KBM-7 (cell line): ENCODE measurements around the gene CAMTA1.
A peak's percentile ranks its signal among the peaks of the same experiment; 100 is the strongest.

Experiments used
- DNase-seq: peaks from one replicate; pipeline ENCODE4 v3.0.0-alpha.2; 2015
- in situ Hi-C: fragments of 300-500 bp; cut with MboI; formaldehyde crosslinking; loops from 2 replicates; pipeline ENCODE4 v1.14.3; 2020; ENCODE audit warnings: low sequenced_read_pairs, low pct_unique_long_range_greater_than_20kb, mixed read lengths

CAMTA1 gene

GRCh38 chr1:7754234-7754633 is 969.0 kb downstream of the CAMTA1 start:
- no peak for DNase-seq
- in situ Hi-C loops = loop anchor here (10.0 kb wide), 1 partner anchor 79 kb away; no protein-coding TSS in a partner anchor

GRCh38 chr1:7755448-7755847 is 970.2 kb downstream of the CAMTA1 start:
- peak; percentile 28 for DNase-seq

GRCh38 chr1:7760245-7760644 is 975.0 kb downstream of the CAMTA1 start:
- in situ Hi-C loops = no loop called here
- no peak for DNase-seq

More at GRCh38 chr1:7755448-7755847, 970.2 kb downstream of the CAMTA1 start:
- in situ Hi-C loops = loop anchor here (10.0 kb wide), 1 partner anchor 81 kb away; no protein-coding TSS in a partner anchor

GRCh38 chr1:7761103-7761502 is 975.8 kb downstream of the CAMTA1 start:
- no peak for DNase-seq
- in situ Hi-C loops = no loop called here

GRCh38 chr1:7767176-7767575 is 981.9 kb downstream of the CAMTA1 start:
- no peak for DNase-seq
- in situ Hi-C loops = no loop called here

- in situ Hi-C loops = no loop called here
- DNase-seq = no peak
These were observed 983.3 kb downstream of the CAMTA1 start for GRCh38 chr1:7768583-7768982.

GRCh38 chr1:7769673-7770412 is 984.6 kb downstream of the CAMTA1 start:
- no peak for DNase-seq
- in situ Hi-C loops = no loop called here

- no peak for DNase-seq
- in situ Hi-C loops = no loop called here
These were observed 985.4 kb downstream of the CAMTA1 start for GRCh38 chr1:7770669-7770996.

GRCh38 chr1:7770997-7771822 is 986.0 kb downstream of the CAMTA1 start, which contains the start of gene VAMP3:
Gene VAMP3 (plus strand): TSS chr1:7771296. CDS start chr1:7771384, 88 bp downstream.
- in situ Hi-C loops = no loop called here
- DNase-seq = peak; percentile 59

- in situ Hi-C loops = no loop called here
- no peak for DNase-seq
These were observed 986.6 kb downstream of the CAMTA1 start for GRCh38 chr1:7771823-7772299.

- DNase-seq = no peak
- in situ Hi-C loops = no loop called here
These were observed 992.3 kb downstream of the CAMTA1 start for GRCh38 chr1:7777591-7777990.

GRCh38 chr1:7778133-7778628 is 992.9 kb downstream of the CAMTA1 start:
- DNase-seq = no peak

GRCh38 chr1:7780976-7781375 is 995.7 kb downstream of the CAMTA1 start:
- in situ Hi-C loops = no loop called here

More at GRCh38 chr1:7778133-7778628, 992.9 kb downstream of the CAMTA1 start:
- in situ Hi-C loops = no loop called here

GRCh38 chr1:7781501-7781900 is 996.2 kb downstream of the CAMTA1 start:
- DNase-seq = peak; percentile 30
- in situ Hi-C loops = no loop called here

More at GRCh38 chr1:7780976-7781375, 995.7 kb downstream of the CAMTA1 start:
- no peak for DNase-seq

GRCh38 chr1:7781923-7782495 is 996.8 kb downstream of the CAMTA1 start:
- DNase-seq = no peak
- in situ Hi-C loops = no loop called here

- peak; percentile 11 for DNase-seq
These were observed 998.0 kb downstream of the CAMTA1 start for GRCh38 chr1:7783178-7783711.

GRCh38 chr1:7783826-7784491 is 998.7 kb downstream of the CAMTA1 start, which contains the start of gene PER3:
Gene PER3 (plus strand): TSS chr1:7784291. CDS start chr1:7784878, 587 bp downstream.
- DNase-seq = peak; percentile 89
- in situ Hi-C loops = no loop called here

More at GRCh38 chr1:7783178-7783711, 998.0 kb downstream of the CAMTA1 start:
- in situ Hi-C loops = no loop called here

GRCh38 chr1:7784492-7785071 is 999.3 kb downstream of the CAMTA1 start:
- DNase-seq = no peak
- in situ Hi-C loops = no loop called here
